PC-3 (cell line): ENCODE data around the gene CPSF4. TPM values are rescaled to one million over a fixed set of nuclear protein-coding genes. Genes with fewer than 3 reads are reported as not detected.
A peak's percentile ranks its signal among the peaks of the same experiment; 100 is the strongest.

Experiments used
- ATAC-seq: fragments of 200-7000 bp; cut with Tn5 transposase; 2 replicates; pipeline ENCODE4 v1.9.1; 2020; ENCODE audit warnings: mild to moderate bottlenecking, moderate library complexity
- BruUV-seq: library from RNA; stranded (reverse); fragments of 400-500 nt; replicated peaks from 2 replicates; lab custom pipeline; 2021; lab: Mats Ljungman, UMichigan
- CTCF ChIA-PET: fragments of 300-600 bp; sonication (Branson Sonifier 250); formaldehyde crosslinking; loops from one replicate; lab custom pipeline; 2022; ENCODE audit warnings: antibody characterized with exemption; lab: Charles Lee
- POLR2A ChIA-PET: fragments of 300-600 bp; sonication (Branson Sonifier 250); formaldehyde crosslinking; loops from one replicate; lab custom pipeline; 2022; ENCODE audit warnings: antibody characterized with exemption; ENCODE audit not compliant: unreplicated experiment; lab: Charles Lee
- DNase-seq: peaks from one replicate; pipeline ENCODE4 v3.0.0-alpha.2; 2015
- H2AFZ ChIP-seq: fragments of 300-600 bp; sonication (generic); 2 replicates; pipeline ENCODE4 v1.6.0; 2016; ENCODE audit warnings: antibody characterized with exemption, low read length
- H3F3A ChIP-seq: fragments of 300-600 bp; sonication (generic); one replicate; pipeline ENCODE4 v1.6.0; 2017; ENCODE audit warnings: antibody characterized with exemption, low read length, control low read depth, mild to moderate bottlenecking; ENCODE audit not compliant: unreplicated experiment
- H3K27ac ChIP-seq: fragments of 300-600 bp; sonication (generic); 2 replicates; pipeline ENCODE4 v1.5.1; 2016; ENCODE audit warnings: mild to moderate bottlenecking, low read length
- H3K27me3 ChIP-seq: fragments of 300-600 bp; sonication (generic); 2 replicates; pipeline ENCODE4 v1.6.1; 2016; ENCODE audit warnings: low read length, mixed read lengths
- H3K36me3 ChIP-seq: fragments of 300-600 bp; sonication (generic); 2 replicates; pipeline ENCODE4 v1.6.1; 2016; ENCODE audit warnings: low read depth, mixed run types, low read length, mixed read lengths
- H3K4me1 ChIP-seq: fragments of 300-600 bp; sonication (generic); 2 replicates; pipeline ENCODE4 v1.5.1; 2016; ENCODE audit warnings: low read length; ENCODE audit not compliant: insufficient read depth
- H3K4me2 ChIP-seq: fragments of 300-600 bp; sonication (generic); 2 replicates; pipeline ENCODE4 v1.6.0; 2016; ENCODE audit warnings: low read length
- H3K4me3 ChIP-seq: fragments of 300-600 bp; sonication (generic); 2 replicates; pipeline ENCODE4 v1.5.1; 2016; ENCODE audit warnings: mild to moderate bottlenecking, low read length, mixed read lengths
- H3K79me2 ChIP-seq: fragments of 300-600 bp; sonication (generic); 2 replicates; pipeline ENCODE4 v1.6.1; 2017; ENCODE audit warnings: low read length, mixed read lengths
- H3K9ac ChIP-seq: fragments of 300-600 bp; sonication (generic); 2 replicates; pipeline ENCODE4 v1.6.0; 2016; ENCODE audit warnings: mild to moderate bottlenecking, low read length
- H3K9me2 ChIP-seq: fragments of 300-600 bp; sonication (generic); replicated peaks from 2 replicates; pipeline ENCODE4 v1.6.1; 2016; ENCODE audit warnings: mixed run types, low read length, mixed read lengths
- H3K9me3 ChIP-seq: fragments of 300-600 bp; sonication (generic); 2 replicates; pipeline ENCODE4 v1.6.1; 2016; ENCODE audit warnings: low read length, mixed read lengths
- H4K20me1 ChIP-seq: fragments of 300-600 bp; sonication (generic); 2 replicates; pipeline ENCODE4 v1.6.1; 2016; ENCODE audit warnings: low read length, mixed read lengths
- CTCF ChIP-seq: fragments of 300-600 bp; sonication (generic); conservative IDR thresholded peaks from 2 replicates; pipeline ENCODE4 v1.5.1; 2017; ENCODE audit warnings: antibody characterized with exemption, low read depth, mild to moderate bottlenecking, low read length
- EZH2 ChIP-seq: fragments of 300-600 bp; sonication (generic); IDR thresholded peaks from one replicate; pipeline ENCODE4 v1.6.1; 2017; ENCODE audit warnings: antibody characterized with exemption, mild to moderate bottlenecking, low read length; ENCODE audit not compliant: unreplicated experiment
- EZH2phosphoT487 ChIP-seq: fragments of 300-600 bp; sonication (generic); IDR thresholded peaks from 2 replicates; pipeline ENCODE4 v1.6.1; 2018; ENCODE audit warnings: mild to moderate bottlenecking, antibody characterized with exemption, low read length, borderline replicate concordance
- intact Hi-C: fragments of 100-400 bp; cut with micrococcal nuclease; formaldehyde crosslinking; loops from 2 replicates; pipeline ENCODE4 v1.9.0; 2023
- total RNA-seq: library from RNA; depleted of rRNA; stranded (reverse); fragments of >200 nt; gene quantifications from 2 replicates; pipeline ENCODE4 v1.2.3, GENCODE V29; 2014; rRNA removed

The CPSF4 gene
- total RNA-seq, 1 experiment from 2014 or later = 65.3 TPM

DNA sequence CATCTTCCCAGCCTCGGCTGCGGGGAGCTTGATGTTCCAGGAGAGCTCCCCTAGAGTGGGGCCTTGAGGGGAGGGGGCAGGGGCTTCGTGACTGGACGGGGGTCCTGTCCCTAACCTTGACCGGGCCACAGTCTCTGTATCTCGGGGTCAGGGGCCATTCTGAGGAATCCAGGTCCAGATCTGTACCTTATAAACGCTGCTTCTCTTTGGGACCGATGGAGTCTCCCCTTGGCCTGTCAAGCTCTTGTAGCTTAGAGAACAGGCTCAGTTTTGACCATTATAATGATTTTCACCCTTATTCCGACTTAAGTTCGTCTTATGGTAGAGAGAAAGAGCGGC is 66.5 kb downstream of the CPSF4 start:
- Histone ChIP-seq H3K9me2 (no peaks in the 10 kb centered on the region), H3K9me3 (no peaks in the 10 kb centered on the region), H3K27me3 (no peaks in the 10 kb centered on the region), H3F3A (no peaks in the 10 kb centered on the region), H3K4me2 (peak overlapping the region; percentile 94), H2AFZ (peak overlapping the region; percentile 75), H3K27ac (0 out of 2 replicates have a peak overlapping the region, but pooled peaks have one; percentile 39), H3K4me3 (peak overlapping the region; percentile 84), H3K4me1 (0 out of 2 replicates have a peak, but pooled peaks cover 5% of the 10 kb centered on the region), H3K9ac (peak overlapping the region; percentile 74), H4K20me1 (no peaks in the 10 kb centered on the region), H3K36me3 (no peaks in the 10 kb centered on the region), H3K79me2 (peaks cover 45% of the 10 kb centered on the region)
- ATAC-seq = no peak
- ChIA-PET POLR2A (no interaction called here), CTCF (no interaction called here)
- TF ChIP-seq EZH2 (no peak), EZH2phosphoT487 (no peak), CTCF (no peak)
- no TSS peak for BruUV-seq
- intact Hi-C loops = loop anchor here (2.0 kb wide), 1 partner anchor 48 kb away; the partner anchor contains the start of gene FAM200A
- DNase-seq = no peak

Other genes with a start within 250 kb of the CPSF4 start
- gene KPNA7, start 230.8 kb upstream of the CPSF4 start, total RNA-seq = 0.40 and 1.3 TPM in 2 replicates
- 2.8 and 4.7 TPM in 2 replicates for gene MYH16, start 166.1 kb upstream of the CPSF4 start, total RNA-seq
- 183 and 193 TPM in 2 replicates for gene ARPC1A, start 113.0 kb upstream of the CPSF4 start, total RNA-seq
- 358 and 381 TPM in 2 replicates for gene ARPC1B, start 64.2 kb upstream of the CPSF4 start, total RNA-seq
- 58.6 and 84.7 TPM in 2 replicates for gene PDAP1, start 30.3 kb upstream of the CPSF4 start, total RNA-seq
- gene BUD31, start 30.0 kb upstream of the CPSF4 start, total RNA-seq = 120 and 144 TPM in 2 replicates
- gene PTCD1, start 145 bp upstream of the CPSF4 start, total RNA-seq = 10.4 and 11.5 TPM in 2 replicates
- 660 and 1,030 TPM in 2 replicates for gene ATP5MF, start 27.2 kb downstream of the CPSF4 start, total RNA-seq
- gene ZNF789, start 33.9 kb downstream of the CPSF4 start, total RNA-seq = 6.6 and 8.3 TPM in 2 replicates
- 17.7 and 19.4 TPM in 2 replicates for gene ZNF394, start 61.3 kb downstream of the CPSF4 start, total RNA-seq
- 8.6 and 9.9 TPM in 2 replicates for gene ZKSCAN5, start 65.7 kb downstream of the CPSF4 start, total RNA-seq
- 2.2 and 3.8 TPM in 2 replicates for gene FAM200A, start 113.2 kb downstream of the CPSF4 start, total RNA-seq
- gene ZNF655, start 119.7 kb downstream of the CPSF4 start, total RNA-seq = not detected in 2 replicates
- gene TMEM225B, start 159.3 kb downstream of the CPSF4 start, total RNA-seq = not detected in 2 replicates
- 13.9 and 18.9 TPM in 2 replicates for gene ZSCAN25, start 178.0 kb downstream of the CPSF4 start, total RNA-seq
- gene CYP3A5, start 241.1 kb downstream of the CPSF4 start, total RNA-seq = not detected in 2 replicates